HCEC 1CT (cell line): ENCODE results near the gene PACS2.
"Not testable (repeated sequence)": the region's sequence is repeated elsewhere in the genome, so short reads cannot be mapped to it uniquely, and the experiment has no call there.

Experiments
- DNase-seq: peaks from one replicate; pipeline ENCODE4 v3.0.0-alpha.2; 2017

The PACS2 gene

DNA sequence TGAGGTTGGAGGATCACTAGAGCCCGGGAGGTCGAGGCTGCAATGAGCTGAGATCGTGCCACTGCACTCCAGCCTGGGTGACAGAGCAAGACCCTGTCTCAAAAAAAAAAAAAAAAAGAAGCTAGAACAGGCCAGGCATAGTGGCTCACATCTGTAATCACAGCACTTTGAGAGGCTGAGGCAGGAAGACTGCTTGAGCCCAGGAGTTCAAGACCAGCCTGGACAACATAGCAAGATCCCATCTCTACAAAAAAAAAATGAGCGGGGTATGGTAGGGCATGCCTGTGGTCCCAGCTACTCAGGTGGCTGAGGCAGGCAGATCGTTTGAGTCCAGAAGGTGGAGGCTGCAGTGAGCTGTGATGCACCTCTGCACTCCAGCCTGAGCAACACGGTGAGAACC lies 25.6 kb upstream of the PACS2 start:
- not testable (repeated sequence) for DNase-seq

DNA sequence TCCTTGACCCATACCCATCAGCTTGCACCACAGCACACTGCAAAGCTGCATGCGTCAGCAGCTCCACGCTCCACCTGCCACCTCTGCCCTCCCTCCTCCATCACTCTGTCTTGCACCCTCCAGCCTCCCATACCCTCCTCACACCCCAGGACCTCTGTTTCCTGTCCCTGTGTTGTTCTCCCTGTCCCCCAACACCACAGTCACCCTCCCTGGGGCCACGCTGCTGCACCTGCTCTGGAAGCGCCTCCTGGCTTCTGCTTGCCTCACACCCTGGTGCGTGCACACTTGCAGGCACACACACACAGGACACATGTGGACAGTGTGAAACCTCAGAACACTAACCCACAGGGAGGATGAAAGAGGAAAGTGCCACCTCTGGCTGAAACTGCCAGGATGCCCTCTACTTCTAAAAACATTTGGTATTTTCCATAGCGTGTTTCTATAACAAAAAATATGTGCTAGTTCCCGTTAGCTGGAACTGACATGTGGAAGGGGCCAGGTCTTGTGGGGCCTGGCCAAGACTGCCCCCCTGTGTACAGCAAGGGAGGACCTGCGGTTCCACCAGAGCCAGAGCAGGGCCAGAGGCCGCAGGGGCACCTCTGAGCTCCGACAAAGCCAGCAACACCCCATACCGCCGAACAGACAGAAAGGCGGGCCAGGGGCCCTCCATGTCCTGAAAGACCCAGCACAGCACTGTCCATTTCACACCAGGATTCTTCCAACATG lies 23.8 kb upstream of the PACS2 start:
- no peak for DNase-seq

- DNase-seq = no peak
Measured at GRCh38 chr14:105292826-105293711, 21.5 kb upstream of the PACS2 start.

DNA sequence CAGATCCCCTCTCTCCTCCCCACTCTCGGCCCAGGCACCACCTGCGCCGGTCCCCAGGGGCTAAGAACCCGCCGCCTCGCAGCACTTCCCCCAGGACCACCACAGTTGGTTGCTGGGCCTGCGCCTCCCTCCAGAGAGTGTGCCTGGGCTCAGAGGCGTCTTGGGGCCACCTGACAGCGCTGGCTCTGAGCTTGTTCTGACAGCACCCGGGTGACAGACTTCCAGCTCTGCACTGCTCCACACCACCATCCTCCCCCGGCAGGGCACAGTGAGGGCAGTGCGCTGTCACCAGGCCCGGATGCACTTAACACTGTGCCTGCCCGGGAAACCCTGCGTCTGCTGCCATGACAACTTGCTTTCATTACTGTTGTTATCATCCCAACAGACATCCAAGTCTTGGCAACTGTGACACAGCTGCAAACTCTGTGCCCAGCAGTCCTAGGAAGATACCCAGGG lies 20.4 kb upstream of the PACS2 start:
- no peak for DNase-seq

DNA sequence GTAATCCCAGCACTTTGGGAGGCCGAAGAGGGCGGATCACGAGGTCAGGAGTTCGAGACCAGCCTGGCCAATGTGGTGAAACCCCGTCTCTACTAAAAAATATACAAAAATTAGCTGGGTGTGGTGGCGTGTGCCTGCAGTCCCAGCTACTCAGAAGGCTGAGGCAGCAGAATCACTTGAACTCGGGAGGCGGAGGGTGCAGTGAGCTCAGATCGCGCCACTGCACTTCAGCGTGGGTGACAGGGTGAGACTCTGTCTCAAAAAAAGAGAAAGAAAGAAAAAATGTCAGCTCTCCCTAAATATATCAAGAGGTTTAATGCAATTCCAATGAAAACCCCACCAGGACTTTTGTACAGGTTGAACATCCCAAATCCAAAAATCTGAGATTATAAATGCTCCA lies 17.2 kb upstream of the PACS2 start:
- not testable (repeated sequence) for DNase-seq

DNA sequence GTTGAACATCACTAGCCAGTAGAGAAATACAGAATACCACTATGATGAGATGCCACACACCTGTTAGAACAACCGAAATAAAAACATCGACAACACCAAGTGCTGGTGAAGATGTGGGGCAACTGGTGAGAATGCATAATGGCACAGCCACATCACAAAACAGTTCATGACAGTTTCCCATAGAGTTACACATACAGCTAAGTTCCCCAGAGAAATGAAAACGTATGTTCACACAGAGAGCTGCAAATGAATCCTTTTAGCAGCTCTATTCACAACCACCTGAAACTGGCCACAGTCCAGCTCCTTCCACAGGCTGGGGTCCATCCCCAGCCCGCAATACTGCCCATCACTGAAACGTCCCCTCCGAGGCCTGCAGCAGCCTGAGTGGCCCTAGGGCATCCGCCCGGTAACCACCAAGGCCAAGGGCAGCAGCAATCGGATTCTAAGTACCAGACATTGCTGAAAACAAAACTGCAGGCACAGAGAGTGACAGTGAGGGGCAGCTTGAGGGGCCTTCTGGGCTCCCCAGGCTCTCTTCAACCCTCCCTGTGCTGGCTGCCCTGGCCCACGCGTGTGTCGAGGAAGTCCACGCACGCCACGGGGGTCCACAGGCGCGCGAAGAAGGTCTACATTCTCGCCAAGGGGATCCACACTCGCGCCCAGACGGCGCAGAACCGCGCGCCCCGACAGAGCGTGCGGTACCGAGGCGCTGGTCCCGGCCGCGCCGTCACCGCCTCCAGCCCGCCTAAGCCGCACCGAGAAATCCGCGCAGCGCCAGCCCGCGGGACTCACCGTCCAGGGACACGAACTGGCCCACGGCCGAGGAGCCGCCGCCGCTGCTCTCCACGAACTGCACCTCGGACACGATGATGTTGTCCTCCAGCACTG lies 14.7 kb upstream of the PACS2 start:
- no peak for DNase-seq

- DNase-seq = peak; percentile 89
Measured at GRCh38 chr14:105300542-105301102, 13.9 kb upstream of the PACS2 start, which contains the start of gene BRF1. TSS of gene BRF1 (minus strand) at chr14:105301001. CDS start at chr14:105300629, 372 bp downstream.

DNA sequence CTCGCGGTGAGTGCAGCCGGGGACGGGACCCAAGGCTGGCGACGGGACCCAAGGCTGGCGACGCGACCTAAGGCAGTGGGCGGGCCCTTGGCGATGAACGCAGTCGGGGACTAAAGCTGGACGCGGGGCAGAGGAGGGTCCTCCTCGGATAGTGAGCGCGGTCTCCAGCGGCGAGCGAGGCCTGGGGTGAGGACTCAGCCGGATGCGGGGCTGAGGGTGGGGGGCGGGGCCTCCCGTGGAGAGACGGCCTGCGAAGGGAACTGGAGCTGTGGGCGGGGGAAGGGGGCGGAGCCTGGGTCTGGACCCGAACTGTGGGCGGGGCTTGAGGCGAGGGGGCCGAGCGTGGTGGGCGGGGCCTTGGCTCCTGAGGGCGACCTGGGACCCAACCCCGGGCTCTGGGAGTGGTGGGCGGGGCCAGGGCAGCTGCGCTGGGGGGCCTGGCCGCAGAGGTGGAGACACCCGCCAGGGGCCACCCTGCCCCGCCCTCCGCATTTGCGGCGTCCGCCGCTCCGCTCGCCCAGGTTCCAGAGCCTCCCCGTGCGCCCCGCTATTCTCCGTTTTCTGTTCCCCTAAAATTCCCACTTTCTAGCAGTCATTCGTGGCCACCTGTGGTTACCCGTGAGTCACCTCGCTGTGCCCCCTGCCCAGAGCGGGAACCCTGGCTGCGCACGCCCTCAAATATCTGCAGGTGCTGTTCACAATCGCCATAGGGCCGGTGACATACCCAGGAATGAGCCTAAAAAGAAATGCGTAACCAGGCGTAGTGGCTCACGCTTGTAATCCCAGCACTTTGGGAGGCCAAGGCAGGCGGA lies 13.2 kb upstream of the PACS2 start:
- DNase-seq = peak; percentile 86

DNA sequence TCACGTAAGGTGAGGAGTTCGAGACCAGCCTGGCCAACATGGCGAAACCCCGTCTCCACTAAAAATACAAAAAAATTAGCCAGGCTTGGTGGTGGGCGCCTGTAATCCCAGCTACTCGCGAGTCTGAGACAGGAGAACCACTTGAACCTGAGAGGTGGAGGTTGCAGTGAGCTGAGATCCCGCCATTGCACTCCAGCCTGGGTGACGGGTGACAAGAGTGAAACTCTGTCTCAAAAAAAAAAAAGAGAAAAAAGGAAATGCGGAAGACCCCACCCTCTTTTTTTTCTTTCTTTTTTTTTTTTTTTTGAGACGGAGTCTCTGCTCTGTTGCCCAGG lies 12.7 kb upstream of the PACS2 start:
- DNase-seq = not testable (repeated sequence)

DNA sequence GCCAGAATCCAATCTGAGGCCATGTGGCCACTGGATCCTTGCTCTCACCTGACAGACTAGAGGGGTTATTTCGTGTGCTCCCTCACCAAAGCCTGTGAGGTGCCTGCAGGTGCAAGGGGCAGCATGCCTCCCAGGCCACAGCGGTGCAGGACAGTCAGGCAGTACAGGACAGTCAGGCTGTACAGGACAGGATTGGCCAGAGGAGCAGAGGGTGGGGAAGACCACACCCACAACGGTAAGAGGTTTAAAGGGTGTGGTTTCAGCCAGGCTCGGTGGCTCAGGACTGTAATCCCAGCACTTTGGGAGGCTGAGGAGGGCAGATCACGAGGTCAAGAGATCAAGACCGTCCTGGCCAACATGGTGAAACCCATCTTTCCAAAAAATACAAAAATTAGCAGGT lies 10.6 kb upstream of the PACS2 start:
- no peak for DNase-seq

- DNase-seq = no peak
Measured at GRCh38 chr14:105304565-105304964, 10.0 kb upstream of the PACS2 start.

- no peak for DNase-seq
Measured at GRCh38 chr14:105305345-105305744, 9.2 kb upstream of the PACS2 start.

- DNase-seq = no peak
Measured at GRCh38 chr14:105305791-105306190, 8.8 kb upstream of the PACS2 start.

- no peak for DNase-seq
Measured at GRCh38 chr14:105307052-105307727, 7.4 kb upstream of the PACS2 start.

DNA sequence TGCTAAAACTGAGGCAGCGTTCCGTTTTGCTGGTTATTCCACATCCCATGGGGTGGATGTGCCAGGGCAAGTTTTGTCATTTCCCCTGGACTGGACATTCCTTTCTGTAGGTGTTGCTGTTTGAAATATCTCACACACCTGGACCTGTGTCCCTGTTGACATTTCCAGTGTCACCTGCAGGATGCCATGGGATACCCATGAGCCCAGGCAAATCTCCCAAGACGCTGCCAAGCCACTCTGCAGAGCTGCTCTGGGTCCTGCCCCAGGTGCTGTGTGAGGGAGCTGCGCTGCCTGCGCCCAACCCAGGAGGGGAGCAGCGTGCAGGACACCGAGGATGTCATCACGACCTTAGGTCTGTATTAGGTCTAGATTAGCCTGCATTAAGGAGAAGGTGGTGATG lies 5.2 kb upstream of the PACS2 start:
- DNase-seq = no peak

- no peak for DNase-seq
Measured at GRCh38 chr14:105311838-105312237, 2.7 kb upstream of the PACS2 start.

DNA sequence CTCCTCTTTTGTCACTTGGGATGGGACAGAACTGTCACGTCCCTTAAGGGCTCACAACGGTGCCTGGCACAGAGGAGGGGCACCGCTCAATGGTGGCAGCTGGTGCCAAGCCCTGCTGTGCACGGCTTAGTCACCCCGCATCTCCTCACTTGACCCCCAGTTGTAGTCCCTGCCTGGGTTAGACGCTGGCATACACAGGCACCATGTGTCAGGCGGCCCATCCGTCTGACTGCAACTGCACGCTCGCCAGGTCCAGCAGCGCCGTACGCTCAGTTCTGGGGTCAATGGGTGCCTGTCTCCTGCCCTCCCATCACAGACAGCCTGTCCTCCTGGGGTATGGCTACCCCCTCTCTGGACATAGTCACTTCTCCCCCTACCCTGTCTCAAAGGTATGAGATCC lies 1.6 kb upstream of the PACS2 start:
- no peak for DNase-seq

DNA sequence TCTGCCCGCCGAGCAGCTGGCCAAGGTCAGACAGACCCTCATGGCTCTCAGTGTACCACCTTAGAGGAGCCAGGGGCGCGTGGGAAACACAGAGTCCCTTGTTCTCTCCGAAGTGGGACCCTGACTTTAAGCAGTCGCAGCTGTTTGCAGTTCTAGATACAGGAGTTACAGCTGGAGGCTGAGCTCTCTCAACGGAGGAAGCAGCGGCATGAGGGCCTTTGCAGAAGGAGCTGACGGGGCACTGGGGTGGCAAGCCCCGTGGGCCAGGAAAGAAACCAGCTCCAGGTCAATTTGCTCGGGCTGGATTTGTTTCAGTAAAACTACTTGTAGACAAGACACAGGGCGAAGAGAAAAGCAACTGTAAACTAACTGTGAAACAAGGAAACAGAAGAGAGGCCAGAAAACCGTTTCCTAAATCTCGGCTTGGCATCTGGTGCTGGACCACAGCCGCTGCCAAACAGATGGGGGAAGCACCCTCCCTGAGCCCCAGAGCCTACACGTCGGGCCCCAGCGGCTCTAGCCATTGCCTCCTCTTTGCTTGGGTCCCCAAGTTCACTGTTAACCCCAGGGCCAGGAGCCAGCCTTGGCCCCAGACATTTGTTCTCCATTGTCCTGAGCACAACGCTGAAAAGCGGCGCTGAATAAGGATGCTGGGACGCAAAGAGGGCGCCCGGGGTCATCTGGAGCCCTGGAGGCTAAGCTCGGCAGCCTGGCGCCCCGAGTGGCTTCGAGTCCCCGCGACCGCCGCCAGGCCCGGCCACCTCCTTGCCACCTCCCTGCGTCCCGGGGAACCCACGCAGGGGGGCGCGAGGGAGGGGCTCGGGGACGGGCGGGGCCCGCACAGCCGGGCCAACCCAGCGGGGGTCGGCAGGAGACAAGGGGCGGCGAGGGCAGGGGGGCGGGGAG lies 914 bp upstream of the PACS2 start:
- DNase-seq = no peak

- peak; percentile 6 for DNase-seq
Measured at GRCh38 chr14:105315211-105315721, 718 bp downstream of the PACS2 start.
